ENCODE results near the gene ARHGAP45.

- TF ChIP-seq CTCF (IDR thresholded peaks at IDR 0.05) (no peak), EP300 (IDR thresholded peaks at IDR 0.05) (no peak), POLR2A (IDR thresholded peaks at IDR 0.05) (no peak)
Measured at GRCh38 chr19:1065606-1066109, 1.3 kb upstream of the ARHGAP45 start.

Measured in suprapubic skin (tissue), 3 donors.